Sigmoid colon (tissue), 7 donors: ENCODE data around the gene STAG3. TPM values are rescaled to one million over a fixed set of nuclear protein-coding genes. Genes with fewer than 3 reads are reported as not detected.
A peak's percentile ranks its signal among the peaks of the same experiment; 100 is the strongest.

Source experiments
- DNase-seq: peaks from one replicate; pipeline ENCODE4 v3.0.0-alpha.2; 2019
- H3K27ac ChIP-seq, 4 donors: fragments of 200-600 bp; sonication (generic); one replicate each; pipeline ENCODE4 v1.5.1; 2016 to 2019; ENCODE audit warnings: mild to moderate bottlenecking in 1 of 4
- H3K27me3 ChIP-seq, 3 donors: fragments of 200-600 bp; sonication (generic); one replicate each; pipeline ENCODE4 v1.5.1; 2019; ENCODE audit warnings: mild to moderate bottlenecking in 1 of 3
- H3K36me3 ChIP-seq, 4 donors: fragments of 200-600 bp; sonication (generic); one replicate each; pipeline ENCODE4 v1.5.1; 2016 to 2019
- H3K4me1 ChIP-seq, 4 donors: fragments of 200-600 bp; sonication (generic); one replicate each; pipeline ENCODE4 v1.5.1; 2017 to 2019
- H3K4me3 ChIP-seq, 4 donors: fragments of 200-600 bp; sonication (generic); one replicate each; pipeline ENCODE4 v1.5.1; 2017 to 2019; ENCODE audit warnings: mild to moderate bottlenecking in 2 of 4, moderate library complexity in 1 of 4
- H3K9me3 ChIP-seq, 4 donors: fragments of 200-600 bp in 3 of 4; sonication (generic) in 3 of 4; one replicate each; pipeline versions ENCODE4 v1.5.1 to v1.6.1; 2013 to 2019
- EP300 ChIP-seq, 4 donors: sonication (generic); formaldehyde crosslinking; IDR thresholded peaks; one replicate each; pipeline ENCODE4 v1.6.1; 2017; ENCODE audit warnings: antibody characterized with exemption in 4 of 4
- POLR2A ChIP-seq, 2 donors: fragments of 450-650 bp; IDR thresholded peaks; one replicate each; pipeline ENCODE4 v1.6.1; 2016; ENCODE audit warnings: antibody characterized with exemption in 2 of 2, mild to moderate bottlenecking in 2 of 2, moderate library complexity in 2 of 2
- POLR2AphosphoS5 ChIP-seq, 4 donors: sonication (generic); formaldehyde crosslinking; IDR thresholded peaks; one replicate each; pipeline ENCODE4 v1.6.1; 2017; ENCODE audit warnings: antibody characterized with exemption in 4 of 4
- WGBS, 2 donors: extraction: QIAGEN DNeasy Blood & Tissue Kit; methylation state at CpG; one replicate each; pipeline ENCODE4 v1.1.7; 2013; 5-methylcytosine and 5-hydroxymethylcytosine counted together
- intact Hi-C: fragments of 100-400 bp; cut with DNase I; formaldehyde crosslinking; loops from one replicate; pipeline ENCODE4 v1.15.1; 2023
- polyA plus RNA-seq, 3 donors: library from polyadenylated mRNA; stranded (reverse); fragments of 200-250 nt; gene quantifications; one replicate each; pipeline ENCODE4 v1.2.3, GENCODE V29; 2013
- total RNA-seq, 4 donors: library from RNA; depleted of rRNA; stranded (reverse); fragments of >200 nt; gene quantifications; one replicate each; pipeline ENCODE4 v1.1.0, GENCODE V29; 2016
- TF ChIP-seq, protein P1 (sequence below), 4 experiments: fragments of 450-650 bp in 3 of 4; fragments of 200-600 bp in 1 of 4; IDR thresholded peaks; one replicate each; pipeline ENCODE4 v1.5.1; 2016 to 2019; ENCODE audit warnings: antibody characterized with exemption in 4 of 4, mild to moderate bottlenecking in 3 of 4, moderate library complexity in 2 of 4
- donor health status: healthy with polysubstance abuse.
- donor health status: Bipolar disorder and iron deficiency.
- donor health status: healthy.

STAG3 gene
- total and polyA plus RNA-seq, 7 donors: 0.14 to 32.6 (median 0.92) TPM; not detected in 2

DNA sequence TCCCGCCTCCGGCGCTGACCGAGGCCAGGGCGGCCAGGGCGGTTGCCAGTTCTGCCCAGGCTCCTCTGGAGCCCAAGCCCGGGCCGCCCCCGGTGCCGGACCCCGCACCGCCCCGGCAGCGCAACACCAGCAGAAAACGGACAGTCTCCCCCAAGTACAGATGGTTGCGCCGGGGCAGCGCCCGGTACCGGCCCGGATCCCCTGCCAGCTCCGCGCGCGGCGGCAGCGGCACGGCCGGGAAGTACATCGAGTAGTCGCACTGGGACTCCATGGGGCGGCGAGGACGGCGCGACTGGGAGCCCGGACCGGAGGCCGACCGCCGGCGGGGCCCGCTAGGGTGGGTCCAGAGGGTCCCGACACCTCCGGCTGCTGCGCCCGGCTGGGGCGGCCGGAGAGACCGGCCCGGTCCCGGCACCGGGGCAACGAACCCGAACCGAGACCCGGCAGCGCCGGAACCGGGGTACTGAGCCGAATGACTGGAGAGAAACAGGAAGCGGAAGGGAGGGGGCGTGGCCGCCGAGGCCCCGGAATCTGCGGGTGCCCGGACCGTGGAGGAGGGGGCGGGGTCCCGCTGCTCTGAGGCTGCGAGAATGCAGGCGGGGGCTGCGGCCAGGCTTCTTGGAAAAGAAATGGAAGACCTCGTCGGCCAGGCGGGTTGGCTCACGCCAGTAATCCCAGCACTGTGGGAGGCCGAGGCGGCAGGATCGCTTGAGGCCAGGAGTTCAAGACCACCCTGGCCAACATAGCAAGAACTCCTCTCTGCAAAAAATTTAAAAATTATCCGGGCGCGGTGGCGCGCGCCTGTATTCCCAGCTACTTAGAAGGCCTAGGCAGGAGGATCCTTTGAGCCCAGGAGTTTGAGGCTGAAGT is 19.3 kb upstream of the STAG3 start, which contains the start of gene TRAPPC14:
TRAPPC14 (minus strand) TSS at position 495 of the 870 bp plus-strand sequence; CDS start at position 271, 224 bp downstream.
- Histone ChIP-seq H3K4me1 (peaks cover 0 to 28% (median 16%) of the 10 kb centered on the region in 4 donors), H3K4me3 (peak within 1 kb of the TSS; percentile 71 to 96 (median 80)), H3K9me3 (no peaks in the 10 kb centered on the region), H3K27ac (peak within 1 kb of the TSS; percentile 83 to 85 (median 85)), H3K36me3 (peaks cover 0 to 35% (median 18%) of the 10 kb centered on the region in 4 donors), H3K27me3 (no peaks in the 10 kb centered on the region)
- WGBS, 2 donors: 1% methylated on average over 87 of the region's 87 CpGs
- intact Hi-C loops: no loop called here
- peak; percentile 23 to 42 for TF ChIP-seq POLR2A (IDR thresholded peaks at IDR 0.05)
- peak; percentile 49 to 80 (median 71) for TF ChIP-seq POLR2AphosphoS5 (IDR thresholded peaks at IDR 0.05)
- TF ChIP-seq, protein P1, sequence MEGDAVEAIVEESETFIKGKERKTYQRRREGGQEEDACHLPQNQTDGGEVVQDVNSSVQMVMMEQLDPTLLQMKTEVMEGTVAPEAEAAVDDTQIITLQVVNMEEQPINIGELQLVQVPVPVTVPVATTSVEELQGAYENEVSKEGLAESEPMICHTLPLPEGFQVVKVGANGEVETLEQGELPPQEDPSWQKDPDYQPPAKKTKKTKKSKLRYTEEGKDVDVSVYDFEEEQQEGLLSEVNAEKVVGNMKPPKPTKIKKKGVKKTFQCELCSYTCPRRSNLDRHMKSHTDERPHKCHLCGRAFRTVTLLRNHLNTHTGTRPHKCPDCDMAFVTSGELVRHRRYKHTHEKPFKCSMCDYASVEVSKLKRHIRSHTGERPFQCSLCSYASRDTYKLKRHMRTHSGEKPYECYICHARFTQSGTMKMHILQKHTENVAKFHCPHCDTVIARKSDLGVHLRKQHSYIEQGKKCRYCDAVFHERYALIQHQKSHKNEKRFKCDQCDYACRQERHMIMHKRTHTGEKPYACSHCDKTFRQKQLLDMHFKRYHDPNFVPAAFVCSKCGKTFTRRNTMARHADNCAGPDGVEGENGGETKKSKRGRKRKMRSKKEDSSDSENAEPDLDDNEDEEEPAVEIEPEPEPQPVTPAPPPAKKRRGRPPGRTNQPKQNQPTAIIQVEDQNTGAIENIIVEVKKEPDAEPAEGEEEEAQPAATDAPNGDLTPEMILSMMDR (IDR thresholded peaks at IDR 0.05): no peak
- DNase-seq: peak; percentile 94

DNA sequence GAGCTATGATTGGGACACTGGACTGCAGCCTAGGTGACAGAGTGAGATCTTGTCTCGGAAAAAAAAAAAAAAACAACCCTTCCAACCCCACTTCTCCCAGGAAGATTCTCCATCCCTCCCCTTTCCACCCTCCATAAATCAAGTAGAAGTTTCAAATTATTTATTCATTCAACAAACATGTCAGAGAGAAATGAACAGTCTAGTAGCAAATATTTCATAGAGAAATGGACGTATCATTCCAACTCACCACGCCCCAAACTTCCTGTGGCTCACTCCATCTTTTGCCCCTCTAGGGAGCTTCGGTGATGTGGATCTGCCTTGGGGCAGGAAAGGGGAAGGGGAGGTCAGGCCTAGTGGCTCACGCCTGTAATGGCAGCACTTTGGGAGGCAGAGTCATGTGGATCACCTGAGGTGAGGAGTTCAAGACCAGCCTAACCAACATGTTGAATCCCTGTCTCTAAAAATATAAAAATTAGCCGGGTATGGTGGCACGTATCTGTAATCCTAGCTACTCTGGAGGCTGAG is 18.6 kb upstream of the STAG3 start:
- DNase-seq: no peak
- Histone ChIP-seq H3K27me3 (no peaks in the 10 kb centered on the region), H3K36me3 (peaks cover 0 to 28% (median 15%) of the 10 kb centered on the region in 4 donors), H3K4me1 (peaks cover 0 to 28% (median 16%) of the 10 kb centered on the region in 4 donors), H3K27ac (peak overlapping the region; percentile 83 to 85 (median 85)), H3K9me3 (no peaks in the 10 kb centered on the region), H3K4me3 (peak overlapping the region; percentile 71 to 96 (median 80))
- intact Hi-C loops: no loop called here
- no peak for TF ChIP-seq POLR2A (IDR thresholded peaks at IDR 0.05)
- TF ChIP-seq EP300 (IDR thresholded peaks at IDR 0.05): no peak
- TF ChIP-seq POLR2AphosphoS5 (IDR thresholded peaks at IDR 0.05): no peak
- TF ChIP-seq, protein P1 (IDR thresholded peaks at IDR 0.05): peak in 1 of 4 experiments; percentile 13
- 68% methylated on average over 7 of the region's 7 CpGs for WGBS, 2 donors

DNA sequence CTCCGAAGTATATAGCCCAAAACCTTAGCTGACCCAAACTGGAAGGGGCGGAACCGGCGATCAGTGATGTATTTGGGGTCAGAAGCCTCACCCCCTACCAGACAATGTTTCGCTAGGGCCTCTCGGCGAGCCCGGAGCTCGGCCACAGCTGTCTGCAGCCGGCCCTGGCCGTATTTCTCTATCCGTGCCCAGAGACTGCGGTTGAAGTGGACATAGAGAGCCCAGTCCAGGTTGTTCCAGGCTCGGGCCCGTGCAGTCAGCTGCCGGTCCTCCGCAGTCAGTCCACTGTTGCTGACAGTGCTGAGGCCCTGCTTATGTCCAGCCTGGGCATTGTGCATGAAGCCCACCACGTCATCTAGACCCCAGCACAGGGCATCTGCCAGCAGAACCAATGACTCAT is 17.7 kb upstream of the STAG3 start:
- Histone ChIP-seq H3K9me3 (no peaks in the 10 kb centered on the region), H3K36me3 (peaks cover 0 to 19% (median 11%) of the 10 kb centered on the region in 4 donors), H3K4me3 (no peak overlapping the region), H3K27ac (no peak overlapping the region), H3K27me3 (no peaks in the 10 kb centered on the region), H3K4me1 (peaks cover 0 to 28% (median 16%) of the 10 kb centered on the region in 4 donors)
- WGBS, 2 donors: 93 to 94% methylated on average over 18 of the region's 18 CpGs
- intact Hi-C loops: no loop called here
- TF ChIP-seq EP300 (IDR thresholded peaks at IDR 0.05) (no peak), POLR2A (IDR thresholded peaks at IDR 0.05) (no peak), POLR2AphosphoS5 (IDR thresholded peaks at IDR 0.05) (no peak)
- TF ChIP-seq, protein P1 (IDR thresholded peaks at IDR 0.05): no peak
- no peak for DNase-seq

DNA sequence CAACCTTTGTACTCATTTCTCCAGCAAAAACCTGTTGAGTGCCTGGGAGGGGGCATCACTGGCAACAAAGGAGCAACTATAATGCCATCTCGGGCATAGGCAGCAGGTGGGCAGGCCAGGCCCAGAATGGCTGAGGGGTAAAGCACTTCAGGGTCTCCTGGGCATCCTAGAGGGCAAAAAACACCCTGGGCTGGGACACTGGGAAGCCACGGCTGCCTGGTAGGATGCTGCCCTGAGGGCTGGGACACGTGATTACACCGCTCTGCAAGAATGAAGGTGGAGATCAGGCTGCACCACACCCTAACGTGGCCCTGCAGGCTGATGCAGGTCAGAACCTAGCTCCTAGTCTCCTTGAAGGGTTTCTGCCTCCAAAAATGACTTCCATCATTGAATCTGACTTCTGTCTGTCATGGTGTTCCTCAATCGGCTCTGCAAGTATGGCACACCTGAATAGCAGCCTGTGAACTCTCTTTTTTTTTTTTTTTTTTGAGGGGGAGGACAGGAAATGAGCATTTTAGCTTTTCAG is 14.6 kb upstream of the STAG3 start:
- Histone ChIP-seq H3K4me1 (peaks cover 0 to 15% (median 12%) of the 10 kb centered on the region in 4 donors), H3K27me3 (no peaks in the 10 kb centered on the region), H3K9me3 (no peaks in the 10 kb centered on the region), H3K27ac (no peak overlapping the region), H3K4me3 (no peak overlapping the region), H3K36me3 (no peaks in the 10 kb centered on the region)
- no peak for TF ChIP-seq EP300 (IDR thresholded peaks at IDR 0.05)
- no peak for TF ChIP-seq POLR2AphosphoS5 (IDR thresholded peaks at IDR 0.05)
- no peak for TF ChIP-seq POLR2A (IDR thresholded peaks at IDR 0.05)
- TF ChIP-seq, protein P1 (IDR thresholded peaks at IDR 0.05): no peak
- intact Hi-C loops: no loop called here
- DNase-seq: no peak
- 11 to 47% methylated on average over 6 of the region's 6 CpGs for WGBS, 2 donors
